Gastroesophageal sphincter (tissue), 4 donors: ENCODE results near the gene MYO7A. TPM values are rescaled to one million over a fixed set of nuclear protein-coding genes. Genes with fewer than 3 reads are reported as not detected.

Experiments
- ATAC-seq: fragments of 150-250 bp; one replicate; pipeline ENCODE4 v1.9.1; 2016; ENCODE audit warnings: mild to moderate bottlenecking, moderate library complexity
- H3K27ac ChIP-seq, 4 donors: fragments of 200-600 bp; sonication (generic) in 3 of 4; 1 replicate in 3 of 4; 2 replicates in 1 of 4; pipeline ENCODE4 v1.5.1; 2016 to 2019
- H3K27me3 ChIP-seq: fragments of 200-600 bp; sonication (generic); one replicate; pipeline ENCODE4 v1.5.1; 2019
- H3K36me3 ChIP-seq, 2 donors: fragments of 200-600 bp; sonication (generic); one replicate each; pipeline ENCODE4 v1.5.1; 2019; ENCODE audit warnings: control low read depth in 1 of 2
- H3K4me1 ChIP-seq, 3 donors: fragments of 200-600 bp; sonication (generic); 1 replicate in 2 of 3; 2 replicates in 1 of 3; pipeline ENCODE4 v1.5.1; 2016 to 2019; ENCODE audit warnings: control low read depth in 2 of 3
- H3K4me3 ChIP-seq, 2 donors: fragments of 200-600 bp; sonication (generic); one replicate each; pipeline ENCODE4 v1.5.1; 2019; ENCODE audit warnings: mild to moderate bottlenecking in 1 of 2, moderate library complexity in 1 of 2
- H3K9me3 ChIP-seq, 3 donors: fragments of 200-600 bp; sonication (generic); one replicate each; pipeline ENCODE4 v1.5.1; 2017 to 2019; ENCODE audit warnings: control low read depth in 2 of 3
- EP300 ChIP-seq: sonication (generic); formaldehyde crosslinking; IDR thresholded peaks from one replicate; pipeline ENCODE4 v1.6.1; 2017; ENCODE audit warnings: antibody characterized with exemption, mild to moderate bottlenecking
- POLR2A ChIP-seq, 2 donors: fragments of 450-650 bp; IDR thresholded peaks; one replicate each; pipeline ENCODE4 v1.6.1; 2017; ENCODE audit warnings: antibody characterized with exemption in 2 of 2, mild to moderate bottlenecking in 2 of 2, moderate library complexity in 1 of 2
- POLR2AphosphoS5 ChIP-seq: sonication (generic); formaldehyde crosslinking; IDR thresholded peaks from one replicate; pipeline ENCODE4 v1.6.1; 2017; ENCODE audit warnings: antibody characterized with exemption
- WGBS, 2 donors: methylation state at CpG; one replicate each; pipeline ENCODE4 v1.1.5; 2018; ENCODE audit warnings: low coverage in 1 of 2; 5-methylcytosine and 5-hydroxymethylcytosine counted together
- total RNA-seq, 4 donors: library from RNA; depleted of rRNA; stranded (reverse); fragments of >200 nt; gene quantifications; one replicate each; pipeline ENCODE4 v1.1.0, GENCODE V29; 2016
- TF ChIP-seq, protein P1 (sequence below), 4 experiments: fragments of 200-600 bp in 2 of 4; fragments of 450-650 bp in 2 of 4; sonication (generic) in 1 of 4; IDR thresholded peaks; one replicate each; pipeline ENCODE4 v1.5.1; 2017 to 2019; ENCODE audit warnings: antibody characterized with exemption in 4 of 4, mild to moderate bottlenecking in 2 of 4, moderate library complexity in 2 of 4

MYO7A gene
- total RNA-seq, 4 donors from 2014 or later = 4.0 to 11.8 (median 8.7) TPM

DNA sequence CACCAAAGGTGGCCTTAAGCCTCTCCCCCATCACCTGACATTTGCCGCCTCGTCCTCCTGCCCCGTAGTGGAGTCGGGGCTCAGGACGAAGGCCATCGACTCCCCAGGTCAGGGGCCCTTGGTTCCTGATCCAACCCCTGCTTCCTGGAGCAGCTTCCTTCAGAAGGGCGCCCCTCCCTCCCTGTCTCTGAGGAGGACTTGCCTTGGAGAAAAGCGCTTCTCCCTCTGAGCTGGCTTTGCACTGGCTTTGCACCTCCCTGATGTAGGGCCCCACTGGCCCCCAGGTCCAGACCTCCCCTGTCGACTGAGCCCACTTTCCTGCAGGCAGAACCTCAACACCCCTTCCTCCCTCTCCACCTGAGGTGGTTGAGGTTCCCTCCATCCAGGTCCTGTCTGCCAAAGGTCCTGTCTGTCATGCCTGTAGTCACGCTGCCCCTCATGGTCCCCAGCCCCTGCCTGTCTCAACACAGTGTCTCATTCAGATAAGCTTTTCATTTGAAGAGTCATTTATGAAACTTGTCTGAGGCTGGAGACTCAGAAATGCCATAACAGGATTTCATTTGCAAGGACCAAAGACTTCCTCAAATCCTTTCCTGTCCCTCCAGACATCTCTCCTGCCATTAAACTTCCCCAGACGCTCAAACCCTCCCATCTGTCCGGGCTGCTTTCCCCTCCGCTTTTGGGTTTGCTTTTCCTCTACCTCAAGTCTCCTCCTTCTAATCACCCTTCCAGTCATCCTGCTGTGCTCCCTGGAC lies 78.4 kb downstream of the MYO7A start:
- no peak for ATAC-seq
- WGBS, 2 donors = 61 to 64% methylated on average over 4 of the region's 13 CpGs
- TF ChIP-seq, protein P1, sequence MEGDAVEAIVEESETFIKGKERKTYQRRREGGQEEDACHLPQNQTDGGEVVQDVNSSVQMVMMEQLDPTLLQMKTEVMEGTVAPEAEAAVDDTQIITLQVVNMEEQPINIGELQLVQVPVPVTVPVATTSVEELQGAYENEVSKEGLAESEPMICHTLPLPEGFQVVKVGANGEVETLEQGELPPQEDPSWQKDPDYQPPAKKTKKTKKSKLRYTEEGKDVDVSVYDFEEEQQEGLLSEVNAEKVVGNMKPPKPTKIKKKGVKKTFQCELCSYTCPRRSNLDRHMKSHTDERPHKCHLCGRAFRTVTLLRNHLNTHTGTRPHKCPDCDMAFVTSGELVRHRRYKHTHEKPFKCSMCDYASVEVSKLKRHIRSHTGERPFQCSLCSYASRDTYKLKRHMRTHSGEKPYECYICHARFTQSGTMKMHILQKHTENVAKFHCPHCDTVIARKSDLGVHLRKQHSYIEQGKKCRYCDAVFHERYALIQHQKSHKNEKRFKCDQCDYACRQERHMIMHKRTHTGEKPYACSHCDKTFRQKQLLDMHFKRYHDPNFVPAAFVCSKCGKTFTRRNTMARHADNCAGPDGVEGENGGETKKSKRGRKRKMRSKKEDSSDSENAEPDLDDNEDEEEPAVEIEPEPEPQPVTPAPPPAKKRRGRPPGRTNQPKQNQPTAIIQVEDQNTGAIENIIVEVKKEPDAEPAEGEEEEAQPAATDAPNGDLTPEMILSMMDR (IDR thresholded peaks at IDR 0.05) = no peak
- TF ChIP-seq EP300 (no peak), POLR2A (IDR thresholded peaks at IDR 0.05) (no peak), POLR2AphosphoS5 (no peak)

DNA sequence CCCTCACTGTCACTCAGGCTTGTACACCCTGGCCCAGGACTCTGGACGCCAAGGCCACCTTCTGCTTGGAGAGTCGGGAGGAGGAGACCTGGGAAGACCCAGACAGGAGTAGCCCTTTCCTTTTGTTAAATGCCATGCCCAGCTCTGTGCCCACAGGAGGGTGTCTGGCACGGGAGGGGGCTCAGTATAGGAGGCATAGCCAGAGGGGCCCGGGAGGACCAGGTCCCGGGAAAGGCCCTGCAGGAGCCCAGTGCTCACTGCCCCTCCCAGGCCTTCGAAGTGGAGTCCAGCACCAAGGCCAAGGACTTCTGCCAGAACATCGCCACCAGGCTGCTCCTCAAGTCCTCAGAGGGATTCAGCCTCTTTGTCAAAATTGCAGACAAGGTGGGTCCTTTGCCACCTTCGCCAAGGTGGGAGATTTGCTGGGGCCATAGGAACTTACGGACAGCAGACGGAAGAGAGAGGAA lies 79.0 kb downstream of the MYO7A start:
- ATAC-seq = no peak

More for the DNA sequence above, 78.4 kb downstream of the MYO7A start:
- Histone ChIP-seq H3K4me3 (no peak overlapping the region), H3K36me3 (no peaks in the 10 kb centered on the region), H3K9me3 (no peaks in the 10 kb centered on the region), H3K27me3 (no peaks in the 10 kb centered on the region), H3K27ac (no peak overlapping the region), H3K4me1 (no peaks in the 10 kb centered on the region)

DNA sequence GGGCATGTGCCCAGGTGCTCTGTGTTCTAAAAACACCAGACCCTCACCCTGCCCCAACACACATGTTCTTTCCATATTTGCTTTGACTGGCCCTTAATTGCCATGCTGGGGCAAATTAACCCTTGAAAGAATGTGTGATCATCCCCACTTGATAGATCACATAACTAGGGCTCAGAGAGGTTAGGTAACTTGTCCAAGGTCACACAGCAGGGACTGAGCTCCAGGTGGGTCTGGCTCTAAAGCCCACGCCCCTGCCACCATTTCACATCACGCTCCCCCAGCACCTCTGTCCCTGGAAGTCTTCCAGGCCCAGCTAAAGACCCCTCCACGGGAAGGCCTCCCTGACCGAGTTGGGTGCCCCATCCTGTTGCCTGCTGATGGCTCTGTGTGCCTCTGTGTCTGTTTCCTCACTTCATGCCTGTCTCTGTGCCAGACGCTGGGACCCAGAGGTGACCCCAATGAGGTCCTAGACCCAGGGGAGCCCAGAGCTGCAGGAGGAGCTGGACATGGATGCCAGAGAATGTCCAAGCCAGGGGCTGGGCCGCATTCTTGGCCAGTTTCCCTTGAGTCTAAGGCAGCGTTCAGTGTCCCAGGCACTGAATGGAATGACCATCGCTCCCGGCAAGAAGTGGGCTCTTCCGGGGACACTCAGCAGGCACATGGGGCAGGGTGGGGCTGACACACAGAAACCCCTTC lies 79.7 kb downstream of the MYO7A start:
- Histone ChIP-seq H3K27me3 (no peaks in the 10 kb centered on the region), H3K9me3 (no peaks in the 10 kb centered on the region), H3K4me3 (no peak overlapping the region), H3K27ac (no peak overlapping the region), H3K4me1 (no peaks in the 10 kb centered on the region), H3K36me3 (no peaks in the 10 kb centered on the region)
- TF ChIP-seq POLR2AphosphoS5 = no peak
- WGBS, 2 donors = no CpG with 5 or more reads among the region's 10 CpGs
- ATAC-seq = no peak

More for the DNA sequence above, 79.0 kb downstream of the MYO7A start:
- 100% methylated on average over 1 of the region's 10 CpGs; no CpG with 5 or more reads in 1 of the 2 donors for WGBS, 2 donors
- Histone ChIP-seq H3K4me1 (no peaks in the 10 kb centered on the region), H3K27ac (no peak overlapping the region), H3K27me3 (no peaks in the 10 kb centered on the region), H3K9me3 (no peaks in the 10 kb centered on the region), H3K36me3 (no peaks in the 10 kb centered on the region), H3K4me3 (no peak overlapping the region)
- TF ChIP-seq, protein P1 (IDR thresholded peaks at IDR 0.05) = no peak
- no peak for TF ChIP-seq POLR2A (IDR thresholded peaks at IDR 0.05)
- no peak for TF ChIP-seq EP300
- TF ChIP-seq POLR2AphosphoS5 = no peak

DNA sequence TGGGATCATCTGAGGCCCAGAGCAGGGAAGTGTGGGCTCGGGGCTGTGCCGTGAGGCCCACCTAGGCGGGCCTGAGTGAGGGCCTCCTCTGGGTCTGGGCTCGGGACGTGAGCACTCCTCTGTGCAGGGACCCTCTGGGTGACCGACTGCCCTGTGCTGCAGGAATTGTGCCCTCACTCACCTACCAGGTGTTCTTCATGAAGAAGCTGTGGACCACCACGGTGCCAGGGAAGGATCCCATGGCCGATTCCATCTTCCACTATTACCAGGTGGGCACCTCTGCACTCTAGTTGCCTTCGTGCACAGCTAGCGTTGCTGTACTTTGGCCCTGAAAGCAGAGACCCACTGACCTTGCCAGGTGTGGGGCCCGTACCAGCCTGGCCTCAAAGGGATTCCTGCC lies 80.5 kb downstream of the MYO7A start:
- H3K27me3 ChIP-seq = no peaks in the 10 kb centered on the region
- H3K36me3 ChIP-seq = no peaks in the 10 kb centered on the region
- no peak overlapping the region for H3K4me3 ChIP-seq
- no peak for ATAC-seq
- TF ChIP-seq, protein P1 (IDR thresholded peaks at IDR 0.05) = no peak
- TF ChIP-seq POLR2A (IDR thresholded peaks at IDR 0.05) = no peak
- no peak overlapping the region for H3K27ac ChIP-seq
- no peaks in the 10 kb centered on the region for H3K4me1 ChIP-seq
- H3K9me3 ChIP-seq = no peaks in the 10 kb centered on the region
- WGBS, 2 donors = 91% methylated on average over 4 of the region's 11 CpGs; no CpG with 5 or more reads in 1 of the 2 donors

DNA sequence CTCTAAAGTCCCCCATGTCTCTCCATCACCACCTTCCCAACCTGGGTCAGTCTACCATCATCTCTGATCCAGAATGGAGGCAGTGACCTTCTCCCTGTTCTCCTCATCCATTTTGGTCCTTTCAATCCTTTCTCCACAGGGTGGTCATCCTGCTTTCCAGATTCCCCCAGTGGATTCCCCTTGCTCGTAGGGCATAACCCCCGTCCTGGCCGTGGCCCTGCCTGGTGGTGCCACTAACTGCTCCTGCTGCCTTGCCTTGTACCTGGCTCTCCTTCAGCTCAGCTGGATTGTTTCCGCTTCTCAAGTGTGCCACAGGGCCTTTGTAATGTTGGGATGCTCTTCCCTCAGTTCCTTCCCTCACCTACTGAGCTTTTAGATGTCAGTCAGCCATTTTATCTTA lies 81.6 kb downstream of the MYO7A start:
- no peaks in the 10 kb centered on the region for H3K36me3 ChIP-seq
- no peaks in the 10 kb centered on the region for H3K4me1 ChIP-seq
- WGBS, 2 donors = 85% methylated on average over 4 of the region's 4 CpGs; no CpG with 5 or more reads in 1 of the 2 donors
- H3K9me3 ChIP-seq = no peaks in the 10 kb centered on the region
- H3K27me3 ChIP-seq = no peaks in the 10 kb centered on the region
- H3K27ac ChIP-seq = no peak overlapping the region
- TF ChIP-seq, protein P1 (IDR thresholded peaks at IDR 0.05) = no peak
- no peak for TF ChIP-seq EP300
- no peak for TF ChIP-seq POLR2AphosphoS5
- TF ChIP-seq POLR2A (IDR thresholded peaks at IDR 0.05) = no peak
- no peak overlapping the region for H3K4me3 ChIP-seq
- no peak for ATAC-seq
